ENCODE measurements around the gene AUTS2. TPM values are rescaled to one million over a fixed set of nuclear protein-coding genes. Genes with fewer than 3 reads are reported as not detected.

The AUTS2 gene
- total and polyA plus RNA-seq, 2 donors (not counting 1 experiment from before 2014, with no cell fraction given): 0.60 to 9.1 TPM

- TF ChIP-seq, protein P1, sequence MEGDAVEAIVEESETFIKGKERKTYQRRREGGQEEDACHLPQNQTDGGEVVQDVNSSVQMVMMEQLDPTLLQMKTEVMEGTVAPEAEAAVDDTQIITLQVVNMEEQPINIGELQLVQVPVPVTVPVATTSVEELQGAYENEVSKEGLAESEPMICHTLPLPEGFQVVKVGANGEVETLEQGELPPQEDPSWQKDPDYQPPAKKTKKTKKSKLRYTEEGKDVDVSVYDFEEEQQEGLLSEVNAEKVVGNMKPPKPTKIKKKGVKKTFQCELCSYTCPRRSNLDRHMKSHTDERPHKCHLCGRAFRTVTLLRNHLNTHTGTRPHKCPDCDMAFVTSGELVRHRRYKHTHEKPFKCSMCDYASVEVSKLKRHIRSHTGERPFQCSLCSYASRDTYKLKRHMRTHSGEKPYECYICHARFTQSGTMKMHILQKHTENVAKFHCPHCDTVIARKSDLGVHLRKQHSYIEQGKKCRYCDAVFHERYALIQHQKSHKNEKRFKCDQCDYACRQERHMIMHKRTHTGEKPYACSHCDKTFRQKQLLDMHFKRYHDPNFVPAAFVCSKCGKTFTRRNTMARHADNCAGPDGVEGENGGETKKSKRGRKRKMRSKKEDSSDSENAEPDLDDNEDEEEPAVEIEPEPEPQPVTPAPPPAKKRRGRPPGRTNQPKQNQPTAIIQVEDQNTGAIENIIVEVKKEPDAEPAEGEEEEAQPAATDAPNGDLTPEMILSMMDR (conservative IDR thresholded peaks at IDR 0.05 in 1 of 2, IDR thresholded peaks at IDR 0.05 in 1 of 2; ENCODE audit: low read depth in 1 of 2, low read length in 2 of 2): no peak
- no peak for TF ChIP-seq EZH2 (IDR thresholded peaks at IDR 0.05; ENCODE audit: low read length, missing control alignments)
- Histone ChIP-seq H3K27ac (ENCODE audit: insufficient read depth, low read length) (no peak overlapping the region), H3K27me3 (ENCODE audit: control insufficient read depth, insufficient read depth, low read length) (no peaks in the 10 kb centered on the region), H3K79me2 (ENCODE audit: control insufficient read depth, insufficient read depth, low read length) (no peaks in the 10 kb centered on the region), H2AFZ (ENCODE audit: low read length) (no peak overlapping the region), H3K4me3 (replicated peaks in 1 of 4; ENCODE audit: control extremely low read depth in 1 of 4, insufficient read depth in 1 of 4, low read depth in 3 of 4, low read length in 4 of 4) (no peak overlapping the region), H3K4me1 (ENCODE audit: control insufficient read depth, extremely low read depth, insufficient read depth, low read length) (no peaks in the 10 kb centered on the region), H3K4me2 (ENCODE audit: extremely low read depth, insufficient read depth, low read length) (no peak overlapping the region), H3K9ac (ENCODE audit: insufficient read depth, low read length) (no peak overlapping the region), H3K9me3 (ENCODE audit: control insufficient read depth, insufficient read depth, low read depth, low read length) (no peaks in the 10 kb centered on the region), H3K36me3 (ENCODE audit: control insufficient read depth, insufficient read depth, low read length) (no peaks in the 10 kb centered on the region), H4K20me1 (ENCODE audit: control insufficient read depth, extremely low read depth, insufficient read depth, low read length) (no peaks in the 10 kb centered on the region)
- DNase-seq (ENCODE audit: low read depth in 2 of 2): no peak
These were observed 15.6 kb downstream of the AUTS2 start for GRCh38 chr7:69613846-69614245.

DNA sequence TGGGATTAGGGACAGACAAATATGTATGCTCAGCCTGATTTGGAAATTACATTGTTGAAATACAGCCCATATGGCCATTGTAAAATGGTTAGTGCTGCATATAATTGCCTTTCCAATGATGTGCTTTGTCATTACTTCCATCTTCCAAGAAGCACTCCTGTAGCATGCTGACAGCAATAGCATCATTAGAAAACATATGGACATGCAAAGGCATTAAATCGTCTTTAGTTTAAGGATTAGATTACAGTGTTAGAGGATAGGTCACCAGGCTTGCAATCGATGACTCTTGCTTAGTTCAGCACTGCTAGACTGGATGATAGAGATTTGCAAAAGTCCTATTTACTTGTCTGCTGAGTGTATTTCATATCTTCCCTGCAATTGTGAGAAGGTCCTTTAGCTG lies 17.4 kb downstream of the AUTS2 start:
- Histone ChIP-seq H3K4me3 (replicated peaks in 1 of 4; ENCODE audit: control extremely low read depth in 1 of 4, insufficient read depth in 1 of 4, low read depth in 3 of 4, low read length in 4 of 4) (no peak overlapping the region), H3K27me3 (ENCODE audit: control insufficient read depth, insufficient read depth, low read length) (no peaks in the 10 kb centered on the region), H3K4me1 (ENCODE audit: control insufficient read depth, extremely low read depth, insufficient read depth, low read length) (no peaks in the 10 kb centered on the region), H3K9ac (ENCODE audit: insufficient read depth, low read length) (no peak overlapping the region), H3K27ac (ENCODE audit: insufficient read depth, low read length) (no peak overlapping the region), H3K4me2 (ENCODE audit: extremely low read depth, insufficient read depth, low read length) (no peak overlapping the region), H2AFZ (ENCODE audit: low read length) (no peak overlapping the region), H4K20me1 (ENCODE audit: control insufficient read depth, extremely low read depth, insufficient read depth, low read length) (no peaks in the 10 kb centered on the region), H3K9me3 (ENCODE audit: control insufficient read depth, insufficient read depth, low read depth, low read length) (no peaks in the 10 kb centered on the region), H3K79me2 (ENCODE audit: control insufficient read depth, insufficient read depth, low read length) (no peaks in the 10 kb centered on the region), H3K36me3 (ENCODE audit: control insufficient read depth, insufficient read depth, low read length) (no peaks in the 10 kb centered on the region)
- no peak for DNase-seq (ENCODE audit: low read depth in 2 of 2)
- no peak for TF ChIP-seq EZH2 (IDR thresholded peaks at IDR 0.05; ENCODE audit: low read length, missing control alignments)
- TF ChIP-seq, protein P1 (conservative IDR thresholded peaks at IDR 0.05 in 1 of 2, IDR thresholded peaks at IDR 0.05 in 1 of 2; ENCODE audit: low read depth in 1 of 2, low read length in 2 of 2): no peak

DNA sequence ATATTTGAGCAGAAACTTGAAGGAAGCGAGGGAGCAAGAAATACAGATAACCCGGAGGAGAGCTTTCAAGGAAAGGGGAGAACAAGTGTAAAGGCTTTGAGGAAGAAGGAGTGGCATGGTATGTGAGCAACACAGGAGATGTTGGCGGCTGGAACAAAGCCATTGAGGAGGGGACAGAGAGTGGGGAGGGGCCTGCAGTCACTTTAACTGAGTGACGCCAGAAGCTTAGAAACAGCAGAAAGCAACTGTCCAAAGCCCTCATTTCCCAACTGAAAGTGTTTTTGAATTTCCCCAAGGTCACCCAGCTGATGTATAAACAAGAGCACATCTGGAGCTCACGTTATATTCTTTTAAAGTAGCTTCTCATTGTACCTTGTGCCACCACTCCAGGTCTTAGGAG lies 19.1 kb downstream of the AUTS2 start:
- DNase-seq (ENCODE audit: low read depth in 2 of 2): no peak
- H2AFZ ChIP-seq (ENCODE audit: low read length): no peak overlapping the region
- no peak overlapping the region for H3K4me2 ChIP-seq (ENCODE audit: extremely low read depth, insufficient read depth, low read length)
- no peaks in the 10 kb centered on the region for H3K36me3 ChIP-seq (ENCODE audit: control insufficient read depth, insufficient read depth, low read length)
- H3K79me2 ChIP-seq (ENCODE audit: control insufficient read depth, insufficient read depth, low read length): no peaks in the 10 kb centered on the region
- H3K27ac ChIP-seq (ENCODE audit: insufficient read depth, low read length): no peak overlapping the region
- no peak overlapping the region for H3K4me3 ChIP-seq (replicated peaks in 1 of 4; ENCODE audit: control extremely low read depth in 1 of 4, insufficient read depth in 1 of 4, low read depth in 3 of 4, low read length in 4 of 4)
- no peak overlapping the region for H3K9ac ChIP-seq (ENCODE audit: insufficient read depth, low read length)
- no peaks in the 10 kb centered on the region for H3K9me3 ChIP-seq (ENCODE audit: control insufficient read depth, insufficient read depth, low read depth, low read length)
- H4K20me1 ChIP-seq (ENCODE audit: control insufficient read depth, extremely low read depth, insufficient read depth, low read length): no peaks in the 10 kb centered on the region
- H3K27me3 ChIP-seq (ENCODE audit: control insufficient read depth, insufficient read depth, low read length): no peaks in the 10 kb centered on the region
- no peaks in the 10 kb centered on the region for H3K4me1 ChIP-seq (ENCODE audit: control insufficient read depth, extremely low read depth, insufficient read depth, low read length)
- TF ChIP-seq, protein P1 (conservative IDR thresholded peaks at IDR 0.05 in 1 of 2, IDR thresholded peaks at IDR 0.05 in 1 of 2; ENCODE audit: low read depth in 1 of 2, low read length in 2 of 2): no peak
- no peak for TF ChIP-seq EZH2 (IDR thresholded peaks at IDR 0.05; ENCODE audit: low read length, missing control alignments)
